LNCaP clone FGC (cell line): ENCODE measurements around the gene ARMC5.

Experiments
- DNase-seq: peaks from one replicate; pipeline ENCODE4 v3.0.0-alpha.2; 2011; ENCODE audit warnings: low read depth
- H3K4me3 ChIP-seq: 2 replicates; pipeline ENCODE4 v1.5.1; 2011; ENCODE audit warnings: mild to moderate bottlenecking, low read depth, low read length, control low read depth
- TF ChIP-seq, protein P1 (sequence below): IDR thresholded peaks from 2 replicates; pipeline ENCODE4 v1.5.1; 2012; ENCODE audit warnings: mild to moderate bottlenecking; ENCODE audit not compliant: control insufficient read depth, insufficient read depth; ENCODE audit errors: extremely low read depth

The ARMC5 gene

DNA sequence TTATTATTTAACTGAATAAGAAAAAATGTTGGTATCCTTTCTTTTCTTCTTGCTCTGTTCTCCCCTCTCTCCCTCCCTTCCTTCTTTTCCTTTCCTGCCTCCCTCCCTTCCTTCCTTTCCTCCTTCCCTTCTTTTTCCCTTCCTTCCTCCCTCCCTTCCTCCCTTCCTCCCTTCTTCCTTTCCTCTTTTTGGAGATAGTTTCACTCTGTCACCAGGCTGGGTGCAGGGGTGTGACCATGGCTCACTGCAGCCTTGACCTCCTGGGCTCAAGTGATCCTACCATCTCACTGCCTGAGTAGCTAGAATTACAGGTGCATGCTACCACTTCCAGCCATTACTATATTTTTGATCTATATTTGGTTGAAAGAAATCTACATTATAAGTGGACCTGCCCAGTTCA is 54.6 kb downstream of the ARMC5 start:
- DNase-seq: no peak
- TF ChIP-seq, protein P1, sequence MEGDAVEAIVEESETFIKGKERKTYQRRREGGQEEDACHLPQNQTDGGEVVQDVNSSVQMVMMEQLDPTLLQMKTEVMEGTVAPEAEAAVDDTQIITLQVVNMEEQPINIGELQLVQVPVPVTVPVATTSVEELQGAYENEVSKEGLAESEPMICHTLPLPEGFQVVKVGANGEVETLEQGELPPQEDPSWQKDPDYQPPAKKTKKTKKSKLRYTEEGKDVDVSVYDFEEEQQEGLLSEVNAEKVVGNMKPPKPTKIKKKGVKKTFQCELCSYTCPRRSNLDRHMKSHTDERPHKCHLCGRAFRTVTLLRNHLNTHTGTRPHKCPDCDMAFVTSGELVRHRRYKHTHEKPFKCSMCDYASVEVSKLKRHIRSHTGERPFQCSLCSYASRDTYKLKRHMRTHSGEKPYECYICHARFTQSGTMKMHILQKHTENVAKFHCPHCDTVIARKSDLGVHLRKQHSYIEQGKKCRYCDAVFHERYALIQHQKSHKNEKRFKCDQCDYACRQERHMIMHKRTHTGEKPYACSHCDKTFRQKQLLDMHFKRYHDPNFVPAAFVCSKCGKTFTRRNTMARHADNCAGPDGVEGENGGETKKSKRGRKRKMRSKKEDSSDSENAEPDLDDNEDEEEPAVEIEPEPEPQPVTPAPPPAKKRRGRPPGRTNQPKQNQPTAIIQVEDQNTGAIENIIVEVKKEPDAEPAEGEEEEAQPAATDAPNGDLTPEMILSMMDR: no peak
- H3K4me3 ChIP-seq: no peak overlapping the region
